ENCODE results near the gene ANKH.

DNA sequence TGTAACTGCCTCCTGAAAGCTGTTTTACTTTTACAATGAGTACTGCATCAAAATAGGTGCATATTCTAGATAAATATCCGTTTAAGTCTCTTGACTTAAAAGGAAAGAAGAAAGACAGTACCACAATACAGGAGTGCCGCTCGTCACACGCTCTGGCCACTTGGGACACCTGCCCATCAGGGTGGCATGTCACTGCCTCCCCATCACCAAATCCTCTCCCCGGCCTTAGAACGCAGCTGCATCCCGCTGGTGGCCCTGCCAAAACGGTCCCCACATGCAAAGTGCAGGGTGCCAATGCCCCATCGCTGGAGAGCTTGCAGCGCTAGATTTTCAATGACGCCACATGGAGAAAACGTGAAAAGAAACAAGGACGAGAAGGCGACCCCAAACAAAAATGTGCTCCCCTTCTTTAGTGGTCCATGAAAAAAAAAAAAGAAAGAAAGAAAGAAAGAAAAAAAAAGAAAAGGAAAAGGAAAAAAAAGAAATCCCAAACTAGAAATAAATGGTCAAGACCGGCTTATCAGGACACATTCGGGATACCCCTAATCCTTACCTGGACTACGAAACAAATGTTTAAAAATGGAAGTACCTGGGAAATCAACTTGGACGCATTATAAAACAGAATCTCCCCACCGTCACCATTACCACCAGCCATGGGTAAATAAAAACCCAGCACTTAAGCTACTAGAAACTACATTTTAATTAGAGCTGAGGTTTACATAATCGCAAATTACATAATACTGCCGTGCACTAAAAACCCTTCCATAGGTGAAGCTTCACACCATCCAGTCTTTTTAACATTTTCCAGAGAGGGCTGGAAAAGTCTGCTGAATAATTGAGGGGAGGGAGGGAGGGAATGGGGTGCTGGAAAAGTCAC is 1.0 kb downstream of the ANKH start:
- TF ChIP-seq, protein P1, sequence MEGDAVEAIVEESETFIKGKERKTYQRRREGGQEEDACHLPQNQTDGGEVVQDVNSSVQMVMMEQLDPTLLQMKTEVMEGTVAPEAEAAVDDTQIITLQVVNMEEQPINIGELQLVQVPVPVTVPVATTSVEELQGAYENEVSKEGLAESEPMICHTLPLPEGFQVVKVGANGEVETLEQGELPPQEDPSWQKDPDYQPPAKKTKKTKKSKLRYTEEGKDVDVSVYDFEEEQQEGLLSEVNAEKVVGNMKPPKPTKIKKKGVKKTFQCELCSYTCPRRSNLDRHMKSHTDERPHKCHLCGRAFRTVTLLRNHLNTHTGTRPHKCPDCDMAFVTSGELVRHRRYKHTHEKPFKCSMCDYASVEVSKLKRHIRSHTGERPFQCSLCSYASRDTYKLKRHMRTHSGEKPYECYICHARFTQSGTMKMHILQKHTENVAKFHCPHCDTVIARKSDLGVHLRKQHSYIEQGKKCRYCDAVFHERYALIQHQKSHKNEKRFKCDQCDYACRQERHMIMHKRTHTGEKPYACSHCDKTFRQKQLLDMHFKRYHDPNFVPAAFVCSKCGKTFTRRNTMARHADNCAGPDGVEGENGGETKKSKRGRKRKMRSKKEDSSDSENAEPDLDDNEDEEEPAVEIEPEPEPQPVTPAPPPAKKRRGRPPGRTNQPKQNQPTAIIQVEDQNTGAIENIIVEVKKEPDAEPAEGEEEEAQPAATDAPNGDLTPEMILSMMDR (IDR thresholded peaks at IDR 0.05): no peak
- TF ChIP-seq POLR2AphosphoS5 (IDR thresholded peaks at IDR 0.05): no peak
- TF ChIP-seq POLR2A (IDR thresholded peaks at IDR 0.05): no peak
- TF ChIP-seq EP300 (IDR thresholded peaks at IDR 0.05): no peak
